HG03280 (cell line): ENCODE measurements around the gene DBP.

Experiments
- ATAC-seq: cut with Tn5 transposase; IDR thresholded peaks from one replicate; pipeline ENCODE4 v1.9.1; 2021; ENCODE audit warnings: mild to moderate bottlenecking, moderate library complexity; ENCODE audit not compliant: unreplicated experiment

DBP gene

GRCh38 chr19:48587387-48587786, 49.8 kb downstream of the DBP start:
- no peak for ATAC-seq

GRCh38 chr19:48582168-48582567, 55.0 kb downstream of the DBP start:
- ATAC-seq, result no peak
